ENCODE results near the gene ARGFX.

The ARGFX gene

DNA sequence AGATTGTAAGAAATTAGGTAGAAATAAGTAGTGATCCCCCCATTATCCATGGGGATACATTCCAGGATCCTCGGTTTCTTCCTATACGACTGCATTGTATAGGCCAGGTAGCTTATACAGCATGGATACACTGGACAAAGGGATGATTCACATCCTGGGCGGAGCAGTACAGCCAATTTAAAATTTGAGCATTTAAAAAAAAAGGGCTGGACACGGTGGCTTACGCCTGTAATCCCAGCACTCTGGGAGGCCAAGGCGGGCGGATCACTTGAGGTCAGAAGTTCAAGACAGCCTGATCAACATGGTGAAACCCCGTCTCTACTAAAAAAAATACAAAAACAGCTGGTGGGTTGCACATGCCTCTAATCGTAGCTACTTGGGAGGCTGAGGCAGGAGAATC, 976 bp upstream of the ARGFX start:
- DNase-seq: no peak
- Histone ChIP-seq H3K36me3 (replicated peaks; ENCODE audit: insufficient read depth, low read length) (no peaks in the 10 kb centered on the region), H3K27me3 (replicated peaks; ENCODE audit: insufficient read depth, low read length) (no peaks in the 10 kb centered on the region), H3K4me1 (ENCODE audit: low read length) (no peaks in the 10 kb centered on the region), H3K9me3 (replicated peaks; ENCODE audit: insufficient read depth, low read length) (no peaks in the 10 kb centered on the region), H3K4me2 (ENCODE audit: low read depth, low read length) (no peak overlapping the region), H3K27ac (ENCODE audit: low read length) (no peak overlapping the region), H4K20me1 (ENCODE audit: insufficient read depth, low read length) (no peaks in the 10 kb centered on the region), H3K9me2 (replicated peaks; ENCODE audit: insufficient read depth, low read length) (no peaks in the 10 kb centered on the region), H3K9ac (ENCODE audit: low read length) (no peak overlapping the region), H3K79me2 (ENCODE audit: low read length) (no peaks in the 10 kb centered on the region), H3K4me3 (ENCODE audit: low read length) (no peak overlapping the region), H3F3A (ENCODE audit: insufficient read depth, low read length) (no peaks in the 10 kb centered on the region), H2AFZ (ENCODE audit: low read length) (no peak overlapping the region)
- TF ChIP-seq EZH2phosphoT487 (IDR thresholded peaks at IDR 0.05; ENCODE audit: low read length): no peak
- TF ChIP-seq, protein P1, sequence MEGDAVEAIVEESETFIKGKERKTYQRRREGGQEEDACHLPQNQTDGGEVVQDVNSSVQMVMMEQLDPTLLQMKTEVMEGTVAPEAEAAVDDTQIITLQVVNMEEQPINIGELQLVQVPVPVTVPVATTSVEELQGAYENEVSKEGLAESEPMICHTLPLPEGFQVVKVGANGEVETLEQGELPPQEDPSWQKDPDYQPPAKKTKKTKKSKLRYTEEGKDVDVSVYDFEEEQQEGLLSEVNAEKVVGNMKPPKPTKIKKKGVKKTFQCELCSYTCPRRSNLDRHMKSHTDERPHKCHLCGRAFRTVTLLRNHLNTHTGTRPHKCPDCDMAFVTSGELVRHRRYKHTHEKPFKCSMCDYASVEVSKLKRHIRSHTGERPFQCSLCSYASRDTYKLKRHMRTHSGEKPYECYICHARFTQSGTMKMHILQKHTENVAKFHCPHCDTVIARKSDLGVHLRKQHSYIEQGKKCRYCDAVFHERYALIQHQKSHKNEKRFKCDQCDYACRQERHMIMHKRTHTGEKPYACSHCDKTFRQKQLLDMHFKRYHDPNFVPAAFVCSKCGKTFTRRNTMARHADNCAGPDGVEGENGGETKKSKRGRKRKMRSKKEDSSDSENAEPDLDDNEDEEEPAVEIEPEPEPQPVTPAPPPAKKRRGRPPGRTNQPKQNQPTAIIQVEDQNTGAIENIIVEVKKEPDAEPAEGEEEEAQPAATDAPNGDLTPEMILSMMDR (IDR thresholded peaks at IDR 0.05; ENCODE audit: low read length): no peak

DNA sequence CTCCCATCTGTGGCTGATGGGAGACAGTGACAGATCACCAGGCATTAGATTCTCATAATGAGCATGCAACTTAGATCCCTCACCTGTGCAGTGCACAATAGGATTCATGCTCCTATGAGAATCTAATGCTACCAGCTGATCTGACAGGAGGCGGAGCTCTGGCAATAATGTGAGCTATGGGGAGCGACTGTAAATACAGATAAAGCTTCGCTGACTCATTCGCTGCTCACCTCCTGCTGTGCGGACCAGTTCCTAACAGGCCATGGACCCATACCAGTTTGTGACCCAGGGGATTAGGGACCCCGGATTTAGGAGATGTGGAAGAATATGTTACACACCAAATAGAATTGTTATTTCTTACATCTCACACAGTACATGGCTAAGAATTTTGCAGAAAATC, 6.7 kb downstream of the ARGFX start:
- Histone ChIP-seq H3K4me1 (ENCODE audit: low read length) (no peaks in the 10 kb centered on the region), H3K79me2 (ENCODE audit: low read length) (no peaks in the 10 kb centered on the region), H3K4me3 (ENCODE audit: low read length) (no peak overlapping the region), H3K9ac (ENCODE audit: low read length) (no peak overlapping the region), H3K9me3 (replicated peaks; ENCODE audit: insufficient read depth, low read length) (no peaks in the 10 kb centered on the region), H4K20me1 (ENCODE audit: insufficient read depth, low read length) (no peaks in the 10 kb centered on the region), H3K27me3 (replicated peaks; ENCODE audit: insufficient read depth, low read length) (no peaks in the 10 kb centered on the region), H3K27ac (ENCODE audit: low read length) (no peak overlapping the region), H3K4me2 (ENCODE audit: low read depth, low read length) (no peak overlapping the region), H2AFZ (ENCODE audit: low read length) (no peak overlapping the region), H3F3A (ENCODE audit: insufficient read depth, low read length) (no peaks in the 10 kb centered on the region), H3K36me3 (replicated peaks; ENCODE audit: insufficient read depth, low read length) (no peaks in the 10 kb centered on the region), H3K9me2 (replicated peaks; ENCODE audit: insufficient read depth, low read length) (no peaks in the 10 kb centered on the region)
- TF ChIP-seq EZH2phosphoT487 (IDR thresholded peaks at IDR 0.05; ENCODE audit: low read length) (no peak), EZH2 (optimal IDR thresholded peaks at IDR 0.05; ENCODE audit: low read depth, low read length) (no peak)
- TF ChIP-seq, protein P1 (IDR thresholded peaks at IDR 0.05; ENCODE audit: low read length): no peak
- no peak for DNase-seq

GRCh38 chr3:121581691-121582090, 13.9 kb downstream of the ARGFX start:
- H3K4me1 ChIP-seq (ENCODE audit: low read length): 0 out of 2 replicates have a peak, but pooled peaks cover 7% of the 10 kb centered on the region
- no peak for DNase-seq
- no peaks in the 10 kb centered on the region for H3K9me2 ChIP-seq (replicated peaks; ENCODE audit: insufficient read depth, low read length)
- H4K20me1 ChIP-seq (ENCODE audit: insufficient read depth, low read length): no peaks in the 10 kb centered on the region
- no peaks in the 10 kb centered on the region for H3K79me2 ChIP-seq (ENCODE audit: low read length)
- H3K4me2 ChIP-seq (ENCODE audit: low read depth, low read length): no peak overlapping the region
- H3K36me3 ChIP-seq (replicated peaks; ENCODE audit: insufficient read depth, low read length): no peaks in the 10 kb centered on the region
- no peaks in the 10 kb centered on the region for H3K27me3 ChIP-seq (replicated peaks; ENCODE audit: insufficient read depth, low read length)
- no peak overlapping the region for H3K4me3 ChIP-seq (ENCODE audit: low read length)
- peaks cover 5% of the 10 kb centered on the region; the same call in 1 of the 2 replicates for H3F3A ChIP-seq (ENCODE audit: insufficient read depth, low read length)
- no peak overlapping the region for H3K9ac ChIP-seq (ENCODE audit: low read length)
- no peak overlapping the region for H3K27ac ChIP-seq (ENCODE audit: low read length)
- TF ChIP-seq, protein P1 (IDR thresholded peaks at IDR 0.05; ENCODE audit: low read length): no peak
- TF ChIP-seq EZH2 (optimal IDR thresholded peaks at IDR 0.05; ENCODE audit: low read depth, low read length) (no peak), EZH2phosphoT487 (IDR thresholded peaks at IDR 0.05; ENCODE audit: low read length) (no peak)
- H2AFZ ChIP-seq (ENCODE audit: low read length): no peak overlapping the region
- no peaks in the 10 kb centered on the region for H3K9me3 ChIP-seq (replicated peaks; ENCODE audit: insufficient read depth, low read length)
